HepG2 (cell line): ENCODE data around the gene ESPNL. TPM values are rescaled to one million over a fixed set of nuclear protein-coding genes. Genes with fewer than 3 reads are reported as not detected.

Experiments
- ARID5B ChIP-seq: IDR thresholded peaks from 2 replicates; pipeline ENCODE4 v1.4.0; 2020; ENCODE audit warnings: mild to moderate bottlenecking, missing genetic modification reagents
- ATF4 ChIP-seq, 2 experiments: fragments of 450-650 bp in 1 of 2; sonication (generic) in 1 of 2; formaldehyde crosslinking; IDR thresholded peaks; 2 replicates each; pipeline versions ENCODE4 v1.5.0 to v1.8.0; 2020 to 2022; ENCODE audit warnings: mild to moderate bottlenecking in 1 of 2, missing genetic modification reagents in 1 of 2
- BRCA1 ChIP-seq: sonication (generic); formaldehyde crosslinking; IDR thresholded peaks from 2 replicates; pipeline ENCODE4 v1.4.0; 2020; ENCODE audit warnings: missing genetic modification reagents
- DNMT1 ChIP-seq: sonication (generic); formaldehyde crosslinking; IDR thresholded peaks from 2 replicates; pipeline ENCODE4 v1.5.1; 2020; ENCODE audit warnings: mild to moderate bottlenecking, missing genetic modification reagents
- ELF4 ChIP-seq: sonication (generic); formaldehyde crosslinking; IDR thresholded peaks from 2 replicates; pipeline ENCODE4 v1.5.0; 2020; ENCODE audit warnings: missing genetic modification reagents, mild to moderate bottlenecking, moderate library complexity, borderline replicate concordance
- HIC2 ChIP-seq: sonication (generic); formaldehyde crosslinking; IDR thresholded peaks from 2 replicates; pipeline ENCODE4 v1.9.0; 2022; ENCODE audit warnings: low read depth, missing genetic modification reagents
- HMGA1 ChIP-seq: sonication (generic); formaldehyde crosslinking; conservative IDR thresholded peaks from 2 replicates; pipeline ENCODE4 v1.4.0; 2020; ENCODE audit warnings: missing genetic modification reagents
- HNRNPK ChIP-seq: fragments of 200-400 bp; formaldehyde crosslinking; IDR thresholded peaks from 2 replicates; pipeline ENCODE4 v1.6.1; 2018; ENCODE audit warnings: low read length, low read depth, moderate library complexity, mild to moderate bottlenecking; ENCODE audit not compliant: poor library complexity, severe bottlenecking
- HNRNPUL1 ChIP-seq: fragments of 200-400 bp; formaldehyde crosslinking; IDR thresholded peaks from 2 replicates; pipeline ENCODE4 v1.6.1; 2017; ENCODE audit warnings: low read depth, mild to moderate bottlenecking, low read length, moderate library complexity
- KDM4B ChIP-seq: sonication (generic); formaldehyde crosslinking; IDR thresholded peaks from 2 replicates; pipeline ENCODE4 v1.4.0; 2020; ENCODE audit warnings: missing genetic modification reagents
- MTF1 ChIP-seq: sonication (generic); formaldehyde crosslinking; IDR thresholded peaks from 2 replicates; pipeline ENCODE4 v1.5.0; 2020; ENCODE audit warnings: missing genetic modification reagents
- PATZ1 ChIP-seq: sonication (generic); formaldehyde crosslinking; IDR thresholded peaks from 2 replicates; pipeline ENCODE4 v1.4.0; 2020; ENCODE audit warnings: missing genetic modification reagents
- SPEN ChIP-seq: sonication (generic); formaldehyde crosslinking; IDR thresholded peaks from 2 replicates; pipeline ENCODE4 v1.5.1; 2020; ENCODE audit warnings: low read depth, mild to moderate bottlenecking, missing genetic modification reagents
- ZNF382 ChIP-seq: sonication (generic); formaldehyde crosslinking; IDR thresholded peaks from 2 replicates; pipeline ENCODE4 v1.5.0; 2020; ENCODE audit warnings: missing genetic modification reagents, mild to moderate bottlenecking, borderline replicate concordance
- ZNF44 ChIP-seq: sonication (generic); formaldehyde crosslinking; IDR thresholded peaks from 2 replicates; pipeline ENCODE4 v1.5.1; 2020; ENCODE audit warnings: mild to moderate bottlenecking, missing genetic modification reagents
- ZNF546 ChIP-seq: sonication (generic); formaldehyde crosslinking; conservative IDR thresholded peaks from 2 replicates; pipeline ENCODE4 v1.8.1; 2023; ENCODE audit warnings: mild to moderate bottlenecking, missing genetic modification reagents
- ZNF629 ChIP-seq: sonication (generic); formaldehyde crosslinking; conservative IDR thresholded peaks from 2 replicates; pipeline ENCODE4 v1.5.0; 2020; ENCODE audit warnings: missing genetic modification reagents
- ZNF639 ChIP-seq: conservative IDR thresholded peaks from 2 replicates; pipeline ENCODE4 v1.6.1; 2018; ENCODE audit warnings: missing genetic modification reagents
- ZNF746 ChIP-seq: sonication (generic); formaldehyde crosslinking; IDR thresholded peaks from 2 replicates; pipeline ENCODE4 v1.8.0; 2022; ENCODE audit warnings: mild to moderate bottlenecking, missing genetic modification reagents
- polyA plus RNA-seq, 8 experiments: library from polyadenylated mRNA; depleted of rRNA in 3 of 8; stranded (reverse) in 7 of 8; unstranded in 1 of 8; fragments of >200 nt; fragmentation: Illumina TruSeq in 4 of 8; extraction: Trizol in 4 of 8; gene quantifications; 2 replicates each; pipeline versions ENCODE4 v1.2.1 to v1.2.3, GENCODE V29; 2011 to 2016; ENCODE audit warnings: low read depth in 4 of 8, missing spikeins in 1 of 8, mixed read lengths in 1 of 8; ENCODE audit not compliant: insufficient read depth in 1 of 8
- total RNA-seq, 5 experiments: library from RNA; depleted of rRNA; stranded (reverse); fragments of >200 nt; fragmentation: Illumina TruSeq; extraction: Trizol; gene quantifications; 2 replicates each; pipeline ENCODE4 v1.2.3, GENCODE V29; 2016; ENCODE audit warnings: low read depth in 1 of 5

The ESPNL gene
- total and polyA plus RNA-seq, 2 of the 13 experiments (the other 11 are each of a cell fraction or from before 2014, with no cell fraction given): 0.45 to 0.80 TPM

GRCh38 chr2:238063414-238064189 is 36.5 kb upstream of the ESPNL start (continued):
- no peak for TF ChIP-seq ZNF44
- no peak for TF ChIP-seq HNRNPUL1
- TF ChIP-seq HMGA1 (CRISPR knock-in tag): no peak
- TF ChIP-seq ATF4 (CRISPR knock-in tag; IDR thresholded peaks at IDR 0.05): no peak
- TF ChIP-seq ZNF546 (CRISPR knock-in tag): no peak
- no peak for TF ChIP-seq DNMT1
- no peak for TF ChIP-seq ZNF639 (CRISPR knock-in tag)
- TF ChIP-seq ARID5B (CRISPR knock-in tag): peak; percentile 67
- no peak for TF ChIP-seq MTF1 (CRISPR knock-in tag)
- TF ChIP-seq HIC2 (CRISPR knock-in tag): no peak
- TF ChIP-seq KDM4B: no peak
- no peak for TF ChIP-seq SPEN (CRISPR knock-in tag)
- TF ChIP-seq ZNF382 (CRISPR knock-in tag): no peak
- TF ChIP-seq ZNF629 (CRISPR knock-in tag): no peak
- TF ChIP-seq HNRNPK: no peak
- TF ChIP-seq PATZ1 (CRISPR knock-in tag): peak; percentile 43; the same call in 1 of the 2 replicates
- TF ChIP-seq ELF4 (CRISPR knock-in tag): no peak
- no peak for TF ChIP-seq BRCA1 (CRISPR knock-in tag)
- TF ChIP-seq ZNF746 (CRISPR knock-in tag): 0 out of 2 replicates have a peak, but pooled peaks have one; percentile 19
